Umbilical cord (tissue), 2 donors: Measurements from ENCODE around the gene LANCL3. TPM values are rescaled to one million over a fixed set of nuclear protein-coding genes. Genes with fewer than 3 reads are reported as not detected.
"Not testable (repeated sequence)": the region's sequence is repeated elsewhere in the genome, so short reads cannot be mapped to it uniquely, and the experiment has no call there.

ENCODE experiments used
- DNase-seq: peaks from one replicate; pipeline ENCODE4 v3.0.0-alpha.2; 2015; ENCODE audit warnings: low spot score
- total RNA-seq: library from RNA; depleted of rRNA; stranded (reverse); fragments of >200 nt; gene quantifications from one replicate; pipeline ENCODE4 v1.2.3, GENCODE V29; 2014; ENCODE audit warnings: low replicate concordance; ENCODE audit not compliant: insufficient read depth

LANCL3 gene
- 0.48 TPM for total RNA-seq

- not testable (repeated sequence) for DNase-seq
Measured at GRCh38 chrX:37571426-37572107, at the start of gene LANCL3. Gene LANCL3 (plus strand): TSS chrX:37571661. CDS start chrX:37571871, 210 bp downstream.

- not testable (repeated sequence) for DNase-seq
Measured at GRCh38 chrX:37523673-37524072, 47.8 kb upstream of the LANCL3 start.

DNA sequence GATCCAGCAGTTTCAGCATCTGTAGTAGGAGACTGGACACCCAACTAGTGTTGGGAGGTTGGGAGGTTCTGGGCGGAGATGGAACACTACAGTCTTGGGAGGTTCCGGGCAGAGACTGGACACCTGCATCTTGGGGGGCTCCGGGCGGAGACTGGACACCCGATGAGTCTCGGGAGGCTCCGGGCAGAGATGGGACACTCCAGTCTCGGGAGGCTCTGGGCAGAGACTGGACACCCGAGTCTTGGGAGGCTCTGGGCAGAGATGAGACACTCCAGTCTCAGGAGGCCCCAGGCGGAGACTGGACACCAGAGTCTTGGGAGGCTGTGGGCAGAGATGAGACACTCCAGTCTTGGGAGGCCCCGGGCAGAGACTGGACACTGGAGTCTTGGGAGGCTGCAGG is 29.5 kb upstream of the LANCL3 start:
- DNase-seq = no peak

DNA sequence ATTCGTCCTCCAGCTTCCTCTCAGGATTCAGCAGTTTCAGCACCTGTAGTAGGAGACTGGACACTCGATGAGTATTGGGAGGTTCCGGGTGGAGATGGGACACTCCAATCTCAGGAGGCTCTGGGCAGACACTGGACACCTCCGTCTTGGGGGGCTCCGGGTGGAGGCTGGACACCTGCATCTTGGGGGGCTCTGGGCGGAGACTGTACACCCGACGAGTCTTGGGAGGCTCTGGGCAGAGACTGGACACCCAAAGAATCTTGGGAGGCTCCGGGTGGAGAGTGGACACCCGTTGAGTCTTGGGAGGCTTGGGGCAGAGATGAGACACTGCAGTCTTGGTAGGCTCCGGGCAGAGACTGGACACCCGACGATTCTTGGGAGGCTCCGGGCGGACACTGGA is 28.7 kb upstream of the LANCL3 start:
- DNase-seq = no peak

GRCh38 chrX:37543324-37543723 is 28.1 kb upstream of the LANCL3 start:
- DNase-seq = no peak

- not testable (repeated sequence) for DNase-seq
Measured at GRCh38 chrX:37544531-37544930, 26.9 kb upstream of the LANCL3 start.

- no peak for DNase-seq
Measured at GRCh38 chrX:37545066-37545465, 26.4 kb upstream of the LANCL3 start.

- DNase-seq = not testable (repeated sequence)
Measured at GRCh38 chrX:37549619-37550018, 21.8 kb upstream of the LANCL3 start.

DNA sequence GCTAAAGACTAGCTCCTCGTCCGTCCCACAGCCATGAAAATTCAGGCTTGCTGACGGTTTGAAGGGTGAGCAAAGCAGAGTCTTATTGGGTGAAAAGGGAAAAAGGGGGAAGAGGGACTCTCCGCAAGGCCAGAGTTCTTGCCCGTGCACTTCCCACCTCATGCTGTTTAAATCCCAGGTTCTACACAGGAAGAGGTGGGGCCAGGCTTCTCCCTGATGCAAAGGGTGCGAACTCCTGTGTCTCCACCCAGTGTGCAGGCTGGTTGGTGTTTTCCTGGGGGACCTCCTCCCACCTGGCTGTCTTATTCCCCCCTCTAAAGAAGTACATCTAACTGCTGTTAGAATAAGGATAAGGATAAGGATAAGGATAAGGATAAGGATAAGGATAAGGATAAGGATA is 18.0 kb upstream of the LANCL3 start:
- no peak for DNase-seq

GRCh38 chrX:37565254-37565653 is 6.2 kb upstream of the LANCL3 start:
- DNase-seq = not testable (repeated sequence)

DNA sequence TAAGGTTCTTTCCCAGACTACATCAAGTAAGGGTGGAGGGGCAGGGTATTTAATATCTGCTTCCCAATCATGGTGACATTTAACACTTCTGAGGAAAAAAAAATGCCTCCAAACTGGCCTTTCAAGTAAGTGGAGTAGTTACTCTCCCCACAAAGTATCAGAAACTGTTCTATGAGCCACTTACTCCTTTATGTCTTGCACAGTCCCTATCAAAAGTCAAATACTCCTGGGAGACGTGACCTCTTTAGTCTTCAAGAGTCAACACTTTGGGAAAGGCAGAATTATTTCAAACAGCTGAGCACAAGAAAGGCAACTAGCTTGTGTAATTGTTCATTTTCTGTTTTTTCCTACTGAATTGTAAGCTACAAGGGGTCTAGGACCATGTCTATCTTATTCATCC is 1.1 kb upstream of the LANCL3 start:
- DNase-seq = not testable (repeated sequence)

GRCh38 chrX:37572108-37572587 is 687 bp downstream of the LANCL3 start:
- DNase-seq = not testable (repeated sequence)

GRCh38 chrX:37573121-37573520 is 1.7 kb downstream of the LANCL3 start:
- DNase-seq = not testable (repeated sequence)

DNA sequence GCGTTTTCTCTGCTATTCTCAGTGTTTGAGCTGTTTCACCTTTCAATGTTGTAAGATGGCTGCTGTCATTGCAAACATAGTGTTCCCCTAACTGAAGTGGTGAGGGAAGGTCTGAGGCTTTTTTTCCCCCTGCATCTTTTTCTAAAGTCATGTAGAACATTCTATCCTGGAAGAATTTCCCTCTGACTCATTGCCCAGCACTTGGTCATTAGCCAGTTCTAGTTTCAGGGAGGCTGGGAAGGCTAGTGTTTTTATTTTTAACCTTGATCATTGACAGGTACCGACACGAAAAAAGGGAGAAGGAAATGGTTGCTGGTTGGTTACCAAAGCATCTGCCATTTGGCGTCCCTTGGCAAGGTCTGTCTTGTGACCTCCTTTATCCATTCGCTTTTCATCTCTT is 6.6 kb downstream of the LANCL3 start:
- no peak for DNase-seq

- no peak for DNase-seq
Measured at GRCh38 chrX:37580080-37580479, 8.6 kb downstream of the LANCL3 start.

DNA sequence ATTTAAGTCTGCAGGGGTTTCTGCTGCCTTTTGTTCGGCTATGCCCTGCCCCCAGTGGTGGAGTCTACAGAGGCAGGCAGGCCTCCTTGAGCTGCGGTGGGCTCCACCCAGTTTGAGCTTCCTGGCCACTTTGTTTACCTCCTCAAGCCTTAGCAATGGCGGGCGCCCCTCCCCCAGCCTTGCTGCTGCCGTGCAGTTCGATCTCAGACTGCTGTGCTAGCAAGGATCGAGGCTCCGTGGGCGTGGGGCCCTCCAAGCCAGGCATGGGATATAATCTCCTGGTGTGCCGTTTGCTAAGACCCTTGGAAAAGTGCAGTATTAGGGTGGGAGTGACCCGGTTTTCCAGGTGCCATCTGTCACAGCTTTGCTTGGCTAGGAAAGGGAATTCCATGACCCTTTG is 15.9 kb downstream of the LANCL3 start:
- DNase-seq = not testable (repeated sequence)

- no peak for DNase-seq
Measured at GRCh38 chrX:37590047-37590446, 18.6 kb downstream of the LANCL3 start.

DNA sequence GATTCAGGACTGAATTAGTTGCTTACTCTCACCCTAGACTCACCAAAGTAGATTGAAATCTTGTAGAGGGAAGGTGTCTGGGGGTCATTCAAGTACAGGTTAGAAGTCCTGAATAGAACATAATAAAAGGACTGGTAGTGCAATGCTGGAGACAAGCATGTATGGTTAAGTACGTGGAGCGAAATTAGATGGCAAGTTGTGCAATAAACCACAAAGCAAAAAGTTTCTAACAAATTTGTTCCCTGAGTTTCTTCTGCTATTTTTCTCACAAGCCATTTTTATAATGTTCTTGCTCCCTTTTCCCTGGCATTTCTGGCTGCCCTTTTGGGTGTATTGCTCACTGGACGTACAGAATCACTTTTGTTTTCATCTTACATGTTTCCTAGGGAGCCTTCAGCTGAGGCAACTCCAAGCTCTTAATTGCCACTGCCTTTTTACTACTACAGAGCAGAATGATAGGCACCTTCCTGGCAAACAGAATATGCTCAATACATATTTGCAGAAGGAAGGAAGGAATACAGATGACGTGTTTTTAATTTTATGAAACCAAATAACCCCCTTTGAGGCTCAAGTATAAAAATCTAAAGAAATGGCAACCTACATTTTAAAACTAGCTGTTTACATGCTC is 23.4 kb downstream of the LANCL3 start:
- no peak for DNase-seq

DNA sequence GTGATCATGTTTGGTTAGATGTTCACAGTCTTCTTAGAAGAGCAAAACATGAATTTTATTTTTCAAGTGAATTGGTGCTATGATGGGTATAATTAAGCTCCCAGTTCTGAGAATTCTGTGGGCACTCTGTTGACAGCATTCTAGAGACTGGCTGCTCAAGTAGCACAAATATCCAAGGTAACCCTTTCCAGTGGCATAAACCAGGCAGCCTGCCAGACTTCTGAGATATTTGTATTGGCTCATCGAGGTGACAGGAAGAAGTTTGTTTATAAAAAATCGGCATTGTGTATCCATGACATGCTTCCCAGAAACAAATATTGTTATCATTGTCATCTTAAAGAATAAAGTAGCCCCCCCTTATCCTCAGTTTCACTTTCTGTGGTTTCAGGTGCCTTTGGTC is 28.3 kb downstream of the LANCL3 start:
- DNase-seq = no peak

- DNase-seq = no peak
Measured at GRCh38 chrX:37603938-37604409, 32.5 kb downstream of the LANCL3 start.

- no peak for DNase-seq
Measured at GRCh38 chrX:37607243-37607642, 35.8 kb downstream of the LANCL3 start.

DNA sequence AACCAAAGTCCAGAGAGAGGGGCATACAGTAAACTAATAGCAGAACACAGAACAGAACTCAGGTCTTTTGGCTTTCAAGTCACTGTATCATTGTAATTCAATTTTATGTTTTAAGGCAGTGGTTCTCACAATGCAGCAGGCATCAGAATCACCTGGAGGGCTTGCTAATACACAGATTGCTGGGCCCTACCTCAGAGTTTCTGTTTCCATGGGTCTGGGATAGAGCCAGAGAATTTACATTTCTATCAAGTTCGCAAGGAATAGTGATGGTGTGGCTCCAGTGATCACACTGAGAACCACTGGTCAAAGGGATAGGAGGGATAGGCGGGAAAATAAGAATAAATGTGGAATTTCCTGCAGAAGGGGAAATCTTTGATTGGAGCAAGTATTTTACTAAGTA is 36.7 kb downstream of the LANCL3 start:
- no peak for DNase-seq

DNA sequence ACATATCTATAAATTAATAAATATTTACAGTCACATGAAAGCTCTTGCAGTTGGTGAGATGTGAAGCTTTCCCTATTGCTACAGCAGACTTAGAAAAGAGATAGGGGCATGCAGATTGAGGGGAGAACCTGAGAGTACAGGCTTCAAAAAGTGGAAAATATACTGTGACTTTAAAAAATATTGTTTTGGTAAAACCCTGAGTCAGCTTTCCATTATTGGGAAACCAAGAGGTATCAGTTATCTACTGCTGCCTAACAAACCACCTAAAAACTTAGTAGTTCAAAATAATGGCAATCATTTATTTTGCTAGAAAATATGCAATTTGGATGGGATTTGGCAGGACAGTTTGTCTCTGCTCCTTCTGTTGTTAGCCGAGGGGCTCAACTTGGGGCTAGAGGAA is 38.3 kb downstream of the LANCL3 start:
- no peak for DNase-seq
